Nephron (organoid): ENCODE results near the gene CAMTA1.
"Not testable (repeated sequence)": the region's sequence is repeated elsewhere in the genome, so short reads cannot be mapped to it uniquely, and the experiment has no call there.

Experiments
- H3K27ac Mint-ChIP-seq, 3 experiments: 2 replicates each; pipeline ENCODE4 v1.8.0; 2020; ENCODE audit warnings: mixed read lengths in 3 of 3, mild to moderate bottlenecking in 2 of 3, moderate library complexity in 1 of 3
- H3K27me3 Mint-ChIP-seq: 2 replicates; pipeline ENCODE4 v1.8.0; 2021; ENCODE audit warnings: low read depth, mild to moderate bottlenecking, moderate library complexity, mixed read lengths
- H3K36me3 Mint-ChIP-seq: 2 replicates; pipeline ENCODE4 v1.8.0; 2020; ENCODE audit warnings: low read depth, mixed read lengths
- H3K4me1 Mint-ChIP-seq: 2 replicates; pipeline ENCODE4 v1.8.0; 2020; ENCODE audit warnings: mixed read lengths
- H3K4me3 Mint-ChIP-seq, 3 experiments: 2 replicates each; pipeline ENCODE4 v1.8.0; 2020; ENCODE audit warnings: mild to moderate bottlenecking in 3 of 3, mixed read lengths in 3 of 3, moderate library complexity in 2 of 3
- H3K9me3 Mint-ChIP-seq: 2 replicates; pipeline ENCODE4 v1.8.0; 2020; ENCODE audit warnings: mixed read lengths
- TF ChIP-seq, protein P1 (sequence below), 3 experiments: fragments of 200-600 bp; sonication (generic); IDR thresholded peaks; one replicate each; pipeline ENCODE4 v1.5.0; 2021; ENCODE audit warnings: antibody characterized with exemption in 3 of 3; ENCODE audit not compliant: unreplicated experiment in 3 of 3

Gene CAMTA1

DNA sequence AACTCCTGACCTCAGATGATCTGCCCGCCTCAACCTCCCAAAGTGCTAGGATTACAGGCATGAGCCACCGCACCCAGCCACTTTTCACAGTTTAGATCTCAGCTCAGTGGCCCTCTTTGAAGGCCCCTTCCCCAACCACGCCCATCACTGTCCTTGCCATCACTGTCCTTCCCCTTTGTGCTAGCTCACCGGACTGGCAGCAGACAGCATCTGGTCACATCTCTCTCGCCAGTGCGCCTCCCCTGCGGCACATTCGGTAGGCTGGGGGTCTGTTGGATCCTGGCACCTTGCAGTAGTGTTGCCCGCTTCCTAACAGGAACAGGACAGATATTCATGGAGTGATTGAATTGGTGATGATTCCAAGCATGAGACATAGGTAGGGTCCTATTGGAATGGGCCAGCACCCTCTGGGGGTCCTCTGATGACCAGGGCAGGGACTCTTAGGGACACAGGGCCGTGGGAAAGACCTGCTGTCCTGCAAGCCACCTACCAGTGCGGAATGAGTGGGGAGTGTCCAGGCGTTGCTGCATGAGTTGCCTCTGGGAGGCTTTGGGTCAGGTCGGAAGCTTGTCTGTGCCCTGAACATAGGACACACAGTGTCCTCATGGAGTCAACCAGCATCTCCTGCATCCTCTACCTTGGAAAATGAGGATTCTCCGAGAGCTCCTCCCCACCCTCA is 807.0 kb downstream of the CAMTA1 start:
- Mint-ChIP-seq H3K36me3 (no peaks in the 10 kb centered on the region), H3K27me3 (peaks cover 22% of the 10 kb centered on the region), H3K27ac (no peak overlapping the region), H3K9me3 (peaks cover 1% of the 10 kb centered on the region), H3K4me3 (no peak overlapping the region), H3K4me1 (no peaks in the 10 kb centered on the region)
- TF ChIP-seq, protein P1, sequence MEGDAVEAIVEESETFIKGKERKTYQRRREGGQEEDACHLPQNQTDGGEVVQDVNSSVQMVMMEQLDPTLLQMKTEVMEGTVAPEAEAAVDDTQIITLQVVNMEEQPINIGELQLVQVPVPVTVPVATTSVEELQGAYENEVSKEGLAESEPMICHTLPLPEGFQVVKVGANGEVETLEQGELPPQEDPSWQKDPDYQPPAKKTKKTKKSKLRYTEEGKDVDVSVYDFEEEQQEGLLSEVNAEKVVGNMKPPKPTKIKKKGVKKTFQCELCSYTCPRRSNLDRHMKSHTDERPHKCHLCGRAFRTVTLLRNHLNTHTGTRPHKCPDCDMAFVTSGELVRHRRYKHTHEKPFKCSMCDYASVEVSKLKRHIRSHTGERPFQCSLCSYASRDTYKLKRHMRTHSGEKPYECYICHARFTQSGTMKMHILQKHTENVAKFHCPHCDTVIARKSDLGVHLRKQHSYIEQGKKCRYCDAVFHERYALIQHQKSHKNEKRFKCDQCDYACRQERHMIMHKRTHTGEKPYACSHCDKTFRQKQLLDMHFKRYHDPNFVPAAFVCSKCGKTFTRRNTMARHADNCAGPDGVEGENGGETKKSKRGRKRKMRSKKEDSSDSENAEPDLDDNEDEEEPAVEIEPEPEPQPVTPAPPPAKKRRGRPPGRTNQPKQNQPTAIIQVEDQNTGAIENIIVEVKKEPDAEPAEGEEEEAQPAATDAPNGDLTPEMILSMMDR (IDR thresholded peaks at IDR 0.05; ENCODE audit: unreplicated experiment in 3 of 3) = no peak

DNA sequence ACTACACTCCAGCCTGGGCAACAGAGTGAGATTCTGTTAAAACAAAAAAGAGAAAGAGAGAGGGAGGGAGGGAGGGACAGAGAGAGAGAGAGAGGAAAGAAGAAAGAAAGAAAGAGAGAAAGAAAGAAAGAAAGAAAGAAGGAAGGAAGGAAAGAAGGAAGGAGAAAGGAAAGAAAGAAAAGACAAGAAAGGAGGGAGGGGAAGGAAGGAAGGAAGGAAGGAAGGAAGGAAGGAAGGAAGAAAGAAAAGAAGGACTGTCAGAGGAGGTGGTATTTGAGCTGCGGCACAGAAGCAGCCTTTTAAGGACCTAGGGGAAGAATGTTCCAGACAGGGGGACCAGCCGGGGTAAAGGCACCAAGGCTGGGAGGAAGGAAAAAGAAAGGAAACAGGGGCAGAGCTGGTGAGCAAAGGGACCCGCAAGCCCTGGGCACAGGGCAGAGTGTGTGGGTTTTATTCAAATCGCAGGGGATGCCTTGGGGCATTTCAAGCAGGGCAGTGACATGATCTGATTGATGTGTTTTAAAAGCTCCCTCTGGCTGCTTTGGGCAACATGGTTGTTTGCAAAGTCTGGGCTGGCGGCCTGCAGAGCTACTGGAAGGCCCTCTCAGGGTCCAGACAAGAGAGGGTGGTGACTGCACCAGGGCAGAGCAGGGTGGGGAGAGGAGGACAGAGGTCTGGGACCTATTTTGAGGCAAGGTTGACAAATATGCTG is 808.9 kb downstream of the CAMTA1 start:
- peaks cover 25% of the 10 kb centered on the region for H3K27me3 Mint-ChIP-seq
- no peak overlapping the region for H3K27ac Mint-ChIP-seq
- H3K4me3 Mint-ChIP-seq = no peak overlapping the region
- TF ChIP-seq, protein P1 (IDR thresholded peaks at IDR 0.05; ENCODE audit: unreplicated experiment in 3 of 3) = no peak
- no peaks in the 10 kb centered on the region for H3K4me1 Mint-ChIP-seq
- H3K9me3 Mint-ChIP-seq = peaks cover 3% of the 10 kb centered on the region
- no peaks in the 10 kb centered on the region for H3K36me3 Mint-ChIP-seq

DNA sequence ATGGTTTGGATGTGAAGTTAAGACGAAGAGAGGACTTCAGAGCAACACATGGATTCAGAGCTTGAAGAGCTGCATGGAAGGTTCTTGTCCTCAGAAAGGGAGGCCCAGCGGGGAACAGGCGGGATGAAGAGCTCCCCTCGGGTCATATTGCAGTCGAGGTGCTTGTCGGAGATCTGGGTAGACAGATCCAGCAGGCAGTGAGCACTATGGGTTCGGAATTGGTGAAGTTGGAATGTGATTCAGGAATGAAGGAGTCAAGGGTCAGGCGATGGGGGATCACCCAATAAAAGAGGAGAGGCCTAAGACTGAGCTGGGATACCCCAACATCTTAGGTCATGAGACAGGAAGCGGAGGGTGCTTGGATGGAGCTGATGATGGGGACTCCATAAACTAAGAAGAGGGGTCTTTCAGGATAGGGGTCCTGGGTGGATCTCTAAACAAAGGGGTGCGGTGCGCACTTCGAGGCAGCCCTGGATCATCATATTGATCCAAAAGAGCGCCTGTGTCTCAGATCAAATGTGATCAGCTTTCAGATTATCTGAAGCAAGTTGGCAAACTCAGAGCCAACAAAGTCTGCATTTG is 809.6 kb downstream of the CAMTA1 start:
- TF ChIP-seq, protein P1 (IDR thresholded peaks at IDR 0.05; ENCODE audit: unreplicated experiment in 3 of 3) = no peak
- H3K36me3 Mint-ChIP-seq = no peaks in the 10 kb centered on the region
- H3K27me3 Mint-ChIP-seq = peaks cover 29% of the 10 kb centered on the region
- H3K4me3 Mint-ChIP-seq = no peak overlapping the region
- peaks cover 8% of the 10 kb centered on the region for H3K9me3 Mint-ChIP-seq
- no peaks in the 10 kb centered on the region for H3K4me1 Mint-ChIP-seq
- H3K27ac Mint-ChIP-seq = no peak overlapping the region

DNA sequence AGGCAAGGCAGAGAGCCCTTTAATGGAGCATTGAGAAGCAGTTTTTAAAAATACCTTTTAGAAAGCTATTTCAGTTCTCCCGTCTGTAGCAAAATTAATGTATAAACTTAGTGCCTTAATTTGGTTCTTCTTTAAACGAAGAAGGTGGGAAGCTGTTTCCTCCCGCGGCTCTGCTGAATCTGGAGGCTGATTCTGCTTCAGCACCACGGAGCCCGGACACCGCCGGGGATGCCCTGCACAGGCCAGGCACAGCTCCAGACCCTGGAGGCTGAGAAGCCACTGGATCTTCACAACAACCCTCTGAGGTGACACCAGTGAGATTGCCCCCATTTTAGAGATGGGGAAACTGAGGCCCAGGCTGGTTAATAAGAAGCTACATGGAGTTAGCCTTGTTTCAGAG is 810.1 kb downstream of the CAMTA1 start:
- peaks cover 12% of the 10 kb centered on the region for H3K9me3 Mint-ChIP-seq
- H3K27me3 Mint-ChIP-seq = peaks cover 28% of the 10 kb centered on the region
- no peak overlapping the region for H3K27ac Mint-ChIP-seq
- H3K4me1 Mint-ChIP-seq = no peaks in the 10 kb centered on the region
- no peak overlapping the region for H3K4me3 Mint-ChIP-seq
- no peaks in the 10 kb centered on the region for H3K36me3 Mint-ChIP-seq
- TF ChIP-seq, protein P1 (IDR thresholded peaks at IDR 0.05; ENCODE audit: unreplicated experiment in 3 of 3) = no peak

DNA sequence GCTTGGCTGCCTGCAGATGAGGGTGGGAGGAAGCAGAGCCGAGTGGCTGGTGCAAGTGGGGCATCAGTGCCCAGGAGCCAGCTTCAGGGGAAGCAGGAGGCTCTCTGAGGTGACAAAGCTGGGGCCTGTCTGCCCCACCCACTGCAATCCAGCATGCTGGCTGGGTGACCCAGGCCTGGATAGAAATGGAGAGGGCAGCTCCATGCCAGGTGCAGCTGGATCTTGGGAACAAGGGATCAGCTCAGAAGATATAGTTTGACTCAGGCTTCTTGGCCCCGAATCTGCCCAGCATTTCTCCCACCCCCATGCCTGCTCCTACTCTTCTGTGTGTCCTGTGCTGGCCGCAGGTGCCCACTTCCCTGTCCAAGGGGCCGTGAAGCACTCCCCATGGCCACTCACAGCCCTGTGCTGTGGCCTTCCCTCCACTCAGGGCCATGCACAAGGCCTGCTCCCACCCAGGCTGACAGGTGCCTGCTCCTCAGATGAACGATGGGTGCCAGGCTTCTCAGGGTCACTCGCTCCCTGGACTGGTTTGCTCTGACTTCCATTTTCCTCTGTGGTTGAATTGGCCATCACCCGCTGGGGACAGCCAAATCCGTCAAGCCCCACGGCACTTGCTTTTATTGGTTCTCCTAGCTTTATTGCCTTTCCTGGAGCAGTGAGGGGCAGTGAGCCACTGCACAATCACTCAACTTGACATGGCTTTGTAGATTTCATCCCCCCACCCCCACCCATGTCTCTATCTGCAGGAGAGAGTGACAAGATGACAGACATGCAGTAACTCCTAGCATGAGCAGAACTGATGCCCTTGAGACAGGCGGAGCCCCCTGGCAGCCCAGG is 811.1 kb downstream of the CAMTA1 start:
- Mint-ChIP-seq H3K9me3 (peaks cover 12% of the 10 kb centered on the region), H3K27ac (no peak overlapping the region), H3K4me3 (no peak overlapping the region), H3K27me3 (peaks cover 28% of the 10 kb centered on the region), H3K36me3 (no peaks in the 10 kb centered on the region), H3K4me1 (no peaks in the 10 kb centered on the region)
- TF ChIP-seq, protein P1 (IDR thresholded peaks at IDR 0.05; ENCODE audit: unreplicated experiment in 3 of 3) = no peak

- H3K27me3 Mint-ChIP-seq = peaks cover 27% of the 10 kb centered on the region
- not testable (repeated sequence) for H3K4me1 Mint-ChIP-seq, H3K36me3 Mint-ChIP-seq, H3K4me3 Mint-ChIP-seq, H3K27ac Mint-ChIP-seq
- peaks cover 15% of the 10 kb centered on the region for H3K9me3 Mint-ChIP-seq
Measured at GRCh38 chr1:7598058-7598457, 812.8 kb downstream of the CAMTA1 start.

DNA sequence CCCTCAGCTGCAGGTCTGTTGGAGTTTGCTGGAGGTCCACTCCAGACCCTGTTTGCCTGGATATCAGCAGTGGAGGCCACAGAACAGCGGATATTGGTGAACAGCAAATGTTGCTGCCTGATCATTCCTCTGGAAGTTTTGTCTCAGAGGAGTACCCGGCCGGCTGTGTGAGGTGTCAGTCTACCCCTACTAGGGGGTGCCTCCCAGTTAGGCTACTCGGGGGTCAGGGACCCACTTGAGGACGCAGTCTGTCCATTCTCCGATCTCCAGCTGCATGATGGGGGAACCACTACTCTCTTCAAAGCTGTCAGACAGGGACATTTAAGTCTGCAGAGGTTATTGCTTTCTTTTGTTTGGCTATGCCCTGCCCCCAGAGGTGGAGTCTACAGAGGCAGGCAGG is 819.7 kb downstream of the CAMTA1 start:
- H3K27me3 Mint-ChIP-seq = peaks cover 27% of the 10 kb centered on the region
- not testable (repeated sequence) for H3K4me3 Mint-ChIP-seq, H3K27ac Mint-ChIP-seq, H3K36me3 Mint-ChIP-seq, H3K4me1 Mint-ChIP-seq
- peaks cover 18% of the 10 kb centered on the region for H3K9me3 Mint-ChIP-seq
